HepG2 (cell line): ENCODE data around the gene TRIM42. TPM values are rescaled to one million over a fixed set of nuclear protein-coding genes. Genes with fewer than 3 reads are reported as not detected.

ENCODE experiments used
- ATAC-seq: fragments of 200-7000 bp; cut with Tn5 transposase; 3 replicates; pipeline ENCODE4 v1.9.1; 2020; ENCODE audit warnings: mild to moderate bottlenecking, moderate library complexity
- BruUV-seq: library from RNA; stranded (reverse); fragments of 400-500 nt; replicated peaks from 2 replicates; lab custom pipeline; 2021; lab: Mats Ljungman, UMichigan
- CTCF ChIA-PET: fragments of 300-600 bp; formaldehyde crosslinking; extraction: SDS; loops from one replicate; lab custom pipeline; 2021; ENCODE audit warnings: low total read pairs, inconsistent platforms, low intra/inter-chr PET ratio; lab: Yijun Ruan, JAX
- POLR2A ChIA-PET: fragments of 350-600 bp; sonication (Branson Sonifier 250); formaldehyde crosslinking; loops from one replicate; lab custom pipeline; 2020; ENCODE audit warnings: antibody characterized with exemption, inconsistent platforms; lab: Yijun Ruan, JAX
- DNase-seq: peaks from one replicate; pipeline ENCODE4 v3.0.0-alpha.2; 2015; ENCODE audit warnings: low spot score
- FAIRE-seq: peaks from 3 replicates; lab custom pipeline; 2011; peaks lifted over from hg19 to GRCh38; lab: Jason Lieb, UNC
- H2AFZ ChIP-seq: one replicate; pipeline ENCODE4 v1.6.1; 2011; ENCODE audit warnings: low read length, inconsistent platforms
- H3K27ac ChIP-seq: fragments of 300-600 bp; 3 replicates; pipeline ENCODE4 v1.8.0; 2011; ENCODE audit warnings: mixed run types, mild to moderate bottlenecking, mixed read lengths, low read length, inconsistent platforms; ENCODE audit not compliant: insufficient read depth; ENCODE audit errors: extremely low read length
- H3K27me3 ChIP-seq, 2 experiments: fragments of 200-600 bp in 1 of 2; 2 replicates in 1 of 2; 3 replicates in 1 of 2; pipeline versions ENCODE4 v1.6.0 to v1.8.0; 2011; ENCODE audit warnings: low read length in 2 of 2, mild to moderate bottlenecking in 2 of 2, moderate library complexity in 2 of 2, inconsistent platforms in 1 of 2; ENCODE audit not compliant: insufficient read depth in 2 of 2, control insufficient read depth in 1 of 2
- H3K36me3 ChIP-seq, 2 experiments: fragments of 200-600 bp in 1 of 2; replicated peaks in 1 of 2; 2 replicates in 1 of 2; 3 replicates in 1 of 2; pipeline versions ENCODE4 v1.5.1 to v1.8.0; 2011; ENCODE audit warnings: low read length in 2 of 2, inconsistent platforms in 1 of 2; ENCODE audit not compliant: insufficient read depth in 2 of 2, control insufficient read depth in 1 of 2
- H3K4me1 ChIP-seq: 2 replicates; pipeline ENCODE4 v1.5.1; 2012; ENCODE audit warnings: low read length, inconsistent platforms; ENCODE audit not compliant: insufficient read depth
- H3K4me2 ChIP-seq: 2 replicates; pipeline ENCODE4 v1.6.0; 2011; ENCODE audit warnings: low read depth, low read length, inconsistent platforms
- H3K4me3 ChIP-seq, 3 experiments: fragments of 200-600 bp in 1 of 3; sonication (generic), shearing (Covaris generic) in 1 of 3; replicated peaks in 1 of 3; 2 replicates each; pipeline ENCODE4 v1.5.1; 2011 to 2016; ENCODE audit warnings: low read length in 3 of 3, inconsistent platforms in 2 of 3, low read depth in 2 of 3, mild to moderate bottlenecking in 2 of 3, control low read depth in 1 of 3, mixed read lengths in 1 of 3; ENCODE audit not compliant: insufficient read depth in 1 of 3
- H3K79me2 ChIP-seq: one replicate; pipeline ENCODE4 v1.6.1; 2011; ENCODE audit warnings: low read length, inconsistent platforms; ENCODE audit not compliant: insufficient read depth
- H3K9ac ChIP-seq: 2 replicates; pipeline ENCODE4 v1.6.0; 2011; ENCODE audit warnings: mild to moderate bottlenecking, low read depth, low read length, inconsistent platforms; ENCODE audit not compliant: insufficient read depth
- H3K9me3 ChIP-seq: 2 replicates; pipeline ENCODE4 v1.5.1; 2012; ENCODE audit warnings: mild to moderate bottlenecking, low read length
- H4K20me1 ChIP-seq: 2 replicates; pipeline ENCODE4 v1.6.0; 2011; ENCODE audit warnings: inconsistent platforms, mild to moderate bottlenecking, low read length, moderate library complexity; ENCODE audit not compliant: insufficient read depth
- ATM ChIP-seq: fragments of 450-650 bp; IDR thresholded peaks from 2 replicates; pipeline ENCODE4 v1.7.1; 2017; ENCODE audit warnings: mild to moderate bottlenecking, borderline replicate concordance
- FOXO1 ChIP-seq: sonication (generic); formaldehyde crosslinking; IDR thresholded peaks from 2 replicates; pipeline ENCODE4 v1.4.0; 2020; ENCODE audit warnings: missing genetic modification reagents
- JUNB ChIP-seq: sonication (generic); formaldehyde crosslinking; IDR thresholded peaks from 2 replicates; pipeline ENCODE4 v1.8.0; 2022; ENCODE audit warnings: missing genetic modification reagents, mild to moderate bottlenecking, borderline replicate concordance
- KLF15 ChIP-seq: sonication (generic); formaldehyde crosslinking; IDR thresholded peaks from 2 replicates; pipeline ENCODE4 v1.8.1; 2023; ENCODE audit warnings: borderline replicate concordance, mild to moderate bottlenecking, inconsistent platforms, missing genetic modification reagents, mixed read lengths
- MED8 ChIP-seq: sonication (generic); formaldehyde crosslinking; IDR thresholded peaks from 2 replicates; pipeline ENCODE4 v1.8.1; 2023; ENCODE audit warnings: mild to moderate bottlenecking, missing genetic modification reagents; ENCODE audit not compliant: insufficient replicate concordance
- PRMT3 ChIP-seq: sonication (generic); formaldehyde crosslinking; IDR thresholded peaks from 2 replicates; pipeline ENCODE4 v1.8.1; 2022; ENCODE audit warnings: low read depth, mild to moderate bottlenecking, moderate library complexity, missing genetic modification reagents, borderline replicate concordance
- ZFP36L1 ChIP-seq: sonication (generic); formaldehyde crosslinking; IDR thresholded peaks from 2 replicates; pipeline ENCODE4 v1.8.0; 2022; ENCODE audit warnings: mild to moderate bottlenecking, missing genetic modification reagents, moderate library complexity
- ZNF232 ChIP-seq: sonication (generic); formaldehyde crosslinking; IDR thresholded peaks from 2 replicates; pipeline ENCODE4 v1.4.0; 2020; ENCODE audit warnings: missing genetic modification reagents, borderline replicate concordance
- ZNF616 ChIP-seq: sonication (generic); formaldehyde crosslinking; IDR thresholded peaks from 2 replicates; pipeline ENCODE4 v1.5.0; 2020; ENCODE audit warnings: low read depth, mild to moderate bottlenecking, missing genetic modification reagents
- ZNF839 ChIP-seq: sonication (generic); formaldehyde crosslinking; IDR thresholded peaks from 2 replicates; pipeline ENCODE4 v1.4.0; 2020; ENCODE audit warnings: missing genetic modification reagents, mild to moderate bottlenecking, borderline replicate concordance
- WGBS: methylation state at CpG from one replicate; pipeline ENCODE4 v1.1.6; 2017; ENCODE audit warnings: low lambda C conversion rate; 5-methylcytosine and 5-hydroxymethylcytosine counted together
- in situ Hi-C: cut with HindIII; loops from 2 replicates; pipeline ENCODE4 v1.10.0; 2017; ENCODE audit warnings: low pct_unique_long_range_greater_than_20kb; ENCODE audit not compliant: extremely low pct_ligation_motif_present
- intact Hi-C: fragments of 100-400 bp; cut with micrococcal nuclease; formaldehyde crosslinking; loops from one replicate; pipeline ENCODE4 v1.10.0; 2022; ENCODE audit not compliant: unreplicated experiment
- polyA plus RNA-seq, 8 experiments: library from polyadenylated mRNA; depleted of rRNA in 3 of 8; stranded (reverse) in 7 of 8; unstranded in 1 of 8; fragments of >200 nt; fragmentation: Illumina TruSeq in 4 of 8; extraction: Trizol in 4 of 8; gene quantifications; 2 replicates each; pipeline versions ENCODE4 v1.2.1 to v1.2.3, GENCODE V29; 2011 to 2016; ENCODE audit warnings: low read depth in 4 of 8, missing spikeins in 1 of 8, mixed read lengths in 1 of 8; ENCODE audit not compliant: insufficient read depth in 1 of 8
- total RNA-seq, 5 experiments: library from RNA; depleted of rRNA; stranded (reverse); fragments of >200 nt; fragmentation: Illumina TruSeq; extraction: Trizol; gene quantifications; 2 replicates each; pipeline ENCODE4 v1.2.3, GENCODE V29; 2016; ENCODE audit warnings: low read depth in 1 of 5
- TF ChIP-seq, protein P1 (sequence below): sonication (generic); formaldehyde crosslinking; IDR thresholded peaks from 2 replicates; pipeline ENCODE4 v1.5.0; 2020; ENCODE audit warnings: mild to moderate bottlenecking, low read depth, missing genetic modification reagents, borderline replicate concordance
- TF ChIP-seq, protein P2 (sequence below): sonication (generic); formaldehyde crosslinking; IDR thresholded peaks from 2 replicates; pipeline ENCODE4 v1.4.0; 2020; ENCODE audit warnings: missing genetic modification reagents
- TF ChIP-seq, protein P3 (sequence below): sonication (generic); formaldehyde crosslinking; IDR thresholded peaks from 2 replicates; pipeline ENCODE4 v1.5.0; 2020; ENCODE audit warnings: missing genetic modification reagents, mild to moderate bottlenecking, borderline replicate concordance

TRIM42 gene
- total and polyA plus RNA-seq, 2 of the 13 experiments (the other 11 are each of a cell fraction or from before 2014, with no cell fraction given) = not detected

DNA sequence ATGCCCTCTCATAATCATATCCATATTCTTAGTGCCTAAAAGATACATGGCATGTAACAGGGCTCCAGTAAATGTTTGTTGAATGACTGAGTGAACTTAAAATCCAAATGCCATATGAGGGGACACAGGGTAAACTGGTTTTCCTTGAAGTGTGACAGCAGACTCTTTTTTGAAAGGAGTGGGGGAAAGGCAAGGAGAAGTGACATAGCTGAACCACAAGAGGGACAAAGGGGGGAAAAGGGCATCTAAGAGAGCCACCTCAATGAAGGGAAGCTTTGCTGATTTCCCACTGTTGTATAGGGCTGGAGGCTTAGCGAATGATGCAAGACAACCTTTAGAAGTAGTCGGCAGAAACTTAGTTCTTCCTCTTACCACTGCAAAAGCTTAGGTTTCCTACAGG is 9.1 kb downstream of the TRIM42 start:
- no peak overlapping the region for H3K27ac ChIP-seq
- no peak overlapping the region for H3K4me2 ChIP-seq
- no TSS peak for BruUV-seq
- H3K27me3 ChIP-seq = no peaks in the 10 kb centered on the region
- H3K36me3 ChIP-seq = no peaks in the 10 kb centered on the region
- ATAC-seq (no peak; the same call in 2 of the 3 replicates), DNase-seq (no peak), FAIRE-seq (no peak)
- CTCF ChIA-PET = no interaction called here
- H3K79me2 ChIP-seq = no peaks in the 10 kb centered on the region
- intact Hi-C loops = no loop called here
- no peaks in the 10 kb centered on the region for H4K20me1 ChIP-seq
- POLR2A ChIA-PET = no interaction called here
- WGBS = 78% methylated on average over 2 of the region's 2 CpGs
- H3K4me1 ChIP-seq = no peaks in the 10 kb centered on the region
- TF ChIP-seq, protein P1, sequence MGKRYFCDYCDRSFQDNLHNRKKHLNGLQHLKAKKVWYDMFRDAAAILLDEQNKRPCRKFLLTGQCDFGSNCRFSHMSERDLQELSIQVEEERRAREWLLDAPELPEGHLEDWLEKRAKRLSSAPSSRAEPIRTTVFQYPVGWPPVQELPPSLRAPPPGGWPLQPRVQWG (CRISPR knock-in tag) = no peak
- TF ChIP-seq, protein P2, sequence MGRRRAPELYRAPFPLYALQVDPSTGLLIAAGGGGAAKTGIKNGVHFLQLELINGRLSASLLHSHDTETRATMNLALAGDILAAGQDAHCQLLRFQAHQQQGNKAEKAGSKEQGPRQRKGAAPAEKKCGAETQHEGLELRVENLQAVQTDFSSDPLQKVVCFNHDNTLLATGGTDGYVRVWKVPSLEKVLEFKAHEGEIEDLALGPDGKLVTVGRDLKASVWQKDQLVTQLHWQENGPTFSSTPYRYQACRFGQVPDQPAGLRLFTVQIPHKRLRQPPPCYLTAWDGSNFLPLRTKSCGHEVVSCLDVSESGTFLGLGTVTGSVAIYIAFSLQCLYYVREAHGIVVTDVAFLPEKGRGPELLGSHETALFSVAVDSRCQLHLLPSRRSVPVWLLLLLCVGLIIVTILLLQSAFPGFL = no peak
- TF ChIP-seq ZNF232 (CRISPR knock-in tag) (no peak), MED8 (CRISPR knock-in tag) (no peak), FOXO1 (no peak), ZFP36L1 (no peak), PRMT3 (CRISPR knock-in tag) (no peak), KLF15 (CRISPR knock-in tag) (no peak), ATM (no peak), ZNF616 (CRISPR knock-in tag) (no peak), ZNF839 (CRISPR knock-in tag) (no peak), JUNB (CRISPR knock-in tag) (no peak)
- TF ChIP-seq, protein P3, sequence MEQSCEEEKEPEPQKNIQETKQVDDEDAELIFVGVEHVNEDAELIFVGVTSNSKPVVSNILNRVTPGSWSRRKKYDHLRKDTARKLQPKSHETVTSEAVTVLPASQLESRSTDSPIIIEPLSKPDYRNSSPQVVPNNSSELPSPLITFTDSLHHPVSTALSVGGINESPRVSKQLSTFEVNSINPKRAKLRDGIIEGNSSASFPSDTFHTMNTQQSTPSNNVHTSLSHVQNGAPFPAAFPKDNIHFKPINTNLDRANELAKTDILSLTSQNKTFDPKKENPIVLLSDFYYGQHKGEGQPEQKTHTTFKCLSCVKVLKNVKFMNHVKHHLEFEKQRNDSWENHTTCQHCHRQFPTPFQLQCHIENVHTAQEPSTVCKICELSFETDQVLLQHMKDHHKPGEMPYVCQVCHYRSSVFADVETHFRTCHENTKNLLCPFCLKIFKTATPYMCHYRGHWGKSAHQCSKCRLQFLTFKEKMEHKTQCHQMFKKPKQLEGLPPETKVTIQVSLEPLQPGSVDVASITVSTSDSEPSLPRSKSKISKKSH = no peak
- H3K9me3 ChIP-seq = no peaks in the 10 kb centered on the region
- no peak overlapping the region for H2AFZ ChIP-seq
- no peak overlapping the region for H3K9ac ChIP-seq
- H3K4me3 ChIP-seq = no peak overlapping the region
- in situ Hi-C loops = no loop called here
